Neural cell (in vitro differentiated cells): ENCODE results near the gene SLC9A2. TPM values are rescaled to one million over a fixed set of nuclear protein-coding genes. Genes with fewer than 3 reads are reported as not detected.

Source experiments
- H2AFZ ChIP-seq: fragments of 200-600, 300-800 bp; sonication (generic), shearing (Covaris generic); 2 replicates; pipeline ENCODE4 v1.6.0; 2014; ENCODE audit warnings: low read depth, mild to moderate bottlenecking, antibody characterized with exemption, low read length, moderate library complexity
- H3F3A ChIP-seq: fragments of 200-600 bp; shearing (Covaris generic); 2 replicates; pipeline ENCODE4 v1.6.1; 2016; ENCODE audit warnings: mild to moderate bottlenecking, moderate library complexity, mixed read lengths, antibody characterized with exemption, low read length; ENCODE audit not compliant: insufficient read depth, poor library complexity, severe bottlenecking
- H3K27ac ChIP-seq: fragments of 200-600, 300-800 bp; sonication (generic), shearing (Covaris generic); 2 replicates; pipeline ENCODE4 v1.5.1; 2014; ENCODE audit warnings: mild to moderate bottlenecking, low read length, moderate library complexity
- H3K27me3 ChIP-seq: fragments of 300-800, 200-600 bp; sonication (generic), shearing (Covaris generic); 2 replicates; pipeline ENCODE4 v1.6.0; 2014; ENCODE audit warnings: mild to moderate bottlenecking, low read depth, low read length, moderate library complexity; ENCODE audit not compliant: insufficient read depth
- H3K36me3 ChIP-seq: fragments of 300-800, 200-600 bp; sonication (generic), shearing (Covaris generic); 2 replicates; pipeline ENCODE4 v1.5.1; 2014; ENCODE audit warnings: mild to moderate bottlenecking, antibody characterized with exemption, low read length, moderate library complexity; ENCODE audit not compliant: insufficient read depth
- H3K4me2 ChIP-seq: fragments of 300-800, 200-600 bp; sonication (generic), shearing (Covaris generic); 2 replicates; pipeline ENCODE4 v1.6.0; 2014; ENCODE audit warnings: mild to moderate bottlenecking, low read length
- H3K4me3 ChIP-seq: fragments of 300-800, 200-600 bp; sonication (generic), shearing (Covaris generic); 2 replicates; pipeline ENCODE4 v1.5.1; 2014; ENCODE audit warnings: mild to moderate bottlenecking, low read length, moderate library complexity
- H3K79me2 ChIP-seq: fragments of 200-600 bp; shearing (Covaris generic); replicated peaks from 2 replicates; pipeline ENCODE4 v1.6.0; 2014; ENCODE audit warnings: mild to moderate bottlenecking, low read length, moderate library complexity; ENCODE audit not compliant: insufficient read depth
- H3K9ac ChIP-seq: fragments of 300-800, 200-600 bp; sonication (generic), shearing (Covaris generic); 2 replicates; pipeline ENCODE4 v1.6.1; 2016; ENCODE audit warnings: mild to moderate bottlenecking, low read length, mixed read lengths
- H3K9me2 ChIP-seq: fragments of 200-600 bp; shearing (Covaris generic); 2 replicates; pipeline ENCODE4 v1.6.1; 2016; ENCODE audit warnings: mild to moderate bottlenecking, low read length, mixed read lengths; ENCODE audit not compliant: insufficient read depth
- H3K9me3 ChIP-seq: fragments of 200-600, 300-800 bp; sonication (generic), shearing (Covaris generic); 2 replicates; pipeline ENCODE4 v1.6.1; 2016; ENCODE audit warnings: mild to moderate bottlenecking, mixed run types, low read length, moderate library complexity, mixed read lengths
- H4K20me1 ChIP-seq: fragments of 200-600 bp; shearing (Covaris generic); 2 replicates; pipeline ENCODE4 v1.6.1; 2016; ENCODE audit warnings: mild to moderate bottlenecking, mixed run types; ENCODE audit not compliant: insufficient read depth
- EP300 ChIP-seq: fragments of 450-650 bp; conservative IDR thresholded peaks from 2 replicates; pipeline ENCODE4 v1.6.1; 2014; ENCODE audit warnings: antibody characterized with exemption, mild to moderate bottlenecking, moderate library complexity; ENCODE audit not compliant: poor library complexity, severe bottlenecking
- EZH2 ChIP-seq: fragments of 200-600, 300-800 bp; shearing (Covaris generic), sonication (generic); IDR thresholded peaks from 2 replicates; pipeline ENCODE4 v1.6.1; 2014; ENCODE audit warnings: antibody characterized with exemption, low read length, borderline replicate concordance, mild to moderate bottlenecking; ENCODE audit not compliant: insufficient read depth, poor library complexity, severe bottlenecking
- MXI1 ChIP-seq: fragments of 450-650 bp; conservative IDR thresholded peaks from 2 replicates; pipeline ENCODE4 v1.6.1; 2014; ENCODE audit warnings: antibody characterized with exemption, mild to moderate bottlenecking; ENCODE audit not compliant: poor library complexity, severe bottlenecking
- POLR2AphosphoS5 ChIP-seq: IDR thresholded peaks from 2 replicates; pipeline ENCODE4 v1.6.1; 2012
- RAD21 ChIP-seq: fragments of 450-650 bp; conservative IDR thresholded peaks from 2 replicates; pipeline ENCODE4 v1.6.1; 2014; ENCODE audit warnings: antibody characterized with exemption, mild to moderate bottlenecking, moderate library complexity
- SMC3 ChIP-seq: fragments of 450-650 bp; conservative IDR thresholded peaks from 2 replicates; pipeline ENCODE4 v1.6.1; 2014; ENCODE audit warnings: antibody characterized with exemption, mild to moderate bottlenecking, moderate library complexity; ENCODE audit not compliant: poor library complexity
- TAF1 ChIP-seq: IDR thresholded peaks from 2 replicates; pipeline ENCODE4 v1.6.1; 2012; ENCODE audit warnings: low read depth
- polyA plus RNA-seq: library from polyadenylated mRNA; depleted of rRNA; stranded (reverse); fragments of >200 nt; gene quantifications from 2 replicates; pipeline ENCODE4 v1.2.3, GENCODE V29; 2014
- TF ChIP-seq, protein P1 (sequence below): IDR thresholded peaks from 2 replicates; pipeline ENCODE4 v1.6.1; 2012; ENCODE audit warnings: borderline replicate concordance
- TF ChIP-seq, protein P2 (sequence below): fragments of 450-650 bp; IDR thresholded peaks from 2 replicates; pipeline ENCODE4 v1.5.1; 2014; ENCODE audit warnings: antibody characterized with exemption, mild to moderate bottlenecking, moderate library complexity; ENCODE audit not compliant: poor library complexity, severe bottlenecking

Gene SLC9A2
- polyA plus RNA-seq, 1 donor from 2014 or later: 0.09 TPM

DNA sequence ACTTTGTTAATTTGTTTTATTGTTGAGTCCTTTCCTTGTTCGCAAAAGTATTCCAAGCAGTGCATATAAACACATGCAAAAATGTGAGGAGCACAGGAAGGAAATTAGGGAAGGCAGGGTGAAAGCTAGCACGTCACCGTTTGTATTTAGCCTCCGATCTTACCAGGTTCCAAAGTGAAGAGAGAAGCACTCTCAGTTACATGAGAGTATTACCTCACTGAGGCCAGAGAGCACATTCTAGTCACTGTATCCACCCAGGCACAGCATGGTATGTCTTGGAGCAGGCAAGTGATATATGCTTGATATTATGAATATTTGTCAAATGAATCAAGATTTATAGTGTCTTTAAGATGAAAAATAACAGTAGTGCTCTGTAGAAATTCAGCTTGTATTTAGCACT lies 135.9 kb downstream of the SLC9A2 start:
- Histone ChIP-seq H3K4me3 (no peak overlapping the region), H3K79me2 (no peaks in the 10 kb centered on the region), H3K27me3 (no peaks in the 10 kb centered on the region), H3K9ac (no peak overlapping the region), H3K27ac (no peak overlapping the region), H3K9me3 (no peaks in the 10 kb centered on the region), H2AFZ (no peak overlapping the region), H3F3A (no peaks in the 10 kb centered on the region), H3K4me2 (no peak overlapping the region), H4K20me1 (no peaks in the 10 kb centered on the region), H3K36me3 (no peaks in the 10 kb centered on the region), H3K9me2 (no peaks in the 10 kb centered on the region)
- TF ChIP-seq RAD21 (no peak), EP300 (no peak), SMC3 (no peak), MXI1 (no peak), TAF1 (no peak)

DNA sequence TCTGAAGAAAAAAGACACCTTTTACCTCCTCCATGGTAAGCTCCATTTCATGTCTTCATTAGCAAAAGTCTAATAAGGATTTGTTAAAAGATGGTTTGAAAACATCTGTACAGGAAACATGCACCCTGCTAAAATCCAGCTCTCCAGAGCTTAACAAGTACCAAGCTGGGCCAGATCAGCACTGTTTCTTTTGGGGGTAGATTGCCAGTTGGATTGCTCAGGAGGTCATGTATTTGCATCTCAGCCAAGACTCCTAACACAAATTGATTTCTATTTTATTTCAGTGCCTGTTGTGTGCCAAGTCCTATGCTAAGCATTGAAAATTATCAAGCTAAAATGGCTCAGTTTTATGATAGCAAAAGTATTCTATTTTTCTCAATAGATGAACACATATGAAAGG lies 139.1 kb downstream of the SLC9A2 start:
- H3K9ac ChIP-seq: no peak overlapping the region
- no peak overlapping the region for H3K27ac ChIP-seq
- H3K36me3 ChIP-seq: no peaks in the 10 kb centered on the region
- H3K9me2 ChIP-seq: no peaks in the 10 kb centered on the region
- TF ChIP-seq, protein P1, sequence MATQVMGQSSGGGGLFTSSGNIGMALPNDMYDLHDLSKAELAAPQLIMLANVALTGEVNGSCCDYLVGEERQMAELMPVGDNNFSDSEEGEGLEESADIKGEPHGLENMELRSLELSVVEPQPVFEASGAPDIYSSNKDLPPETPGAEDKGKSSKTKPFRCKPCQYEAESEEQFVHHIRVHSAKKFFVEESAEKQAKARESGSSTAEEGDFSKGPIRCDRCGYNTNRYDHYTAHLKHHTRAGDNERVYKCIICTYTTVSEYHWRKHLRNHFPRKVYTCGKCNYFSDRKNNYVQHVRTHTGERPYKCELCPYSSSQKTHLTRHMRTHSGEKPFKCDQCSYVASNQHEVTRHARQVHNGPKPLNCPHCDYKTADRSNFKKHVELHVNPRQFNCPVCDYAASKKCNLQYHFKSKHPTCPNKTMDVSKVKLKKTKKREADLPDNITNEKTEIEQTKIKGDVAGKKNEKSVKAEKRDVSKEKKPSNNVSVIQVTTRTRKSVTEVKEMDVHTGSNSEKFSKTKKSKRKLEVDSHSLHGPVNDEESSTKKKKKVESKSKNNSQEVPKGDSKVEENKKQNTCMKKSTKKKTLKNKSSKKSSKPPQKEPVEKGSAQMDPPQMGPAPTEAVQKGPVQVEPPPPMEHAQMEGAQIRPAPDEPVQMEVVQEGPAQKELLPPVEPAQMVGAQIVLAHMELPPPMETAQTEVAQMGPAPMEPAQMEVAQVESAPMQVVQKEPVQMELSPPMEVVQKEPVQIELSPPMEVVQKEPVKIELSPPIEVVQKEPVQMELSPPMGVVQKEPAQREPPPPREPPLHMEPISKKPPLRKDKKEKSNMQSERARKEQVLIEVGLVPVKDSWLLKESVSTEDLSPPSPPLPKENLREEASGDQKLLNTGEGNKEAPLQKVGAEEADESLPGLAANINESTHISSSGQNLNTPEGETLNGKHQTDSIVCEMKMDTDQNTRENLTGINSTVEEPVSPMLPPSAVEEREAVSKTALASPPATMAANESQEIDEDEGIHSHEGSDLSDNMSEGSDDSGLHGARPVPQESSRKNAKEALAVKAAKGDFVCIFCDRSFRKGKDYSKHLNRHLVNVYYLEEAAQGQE: no peak
- TF ChIP-seq RAD21 (no peak), TAF1 (no peak), POLR2AphosphoS5 (no peak), SMC3 (no peak), EP300 (no peak), EZH2 (no peak)
- TF ChIP-seq, protein P2, sequence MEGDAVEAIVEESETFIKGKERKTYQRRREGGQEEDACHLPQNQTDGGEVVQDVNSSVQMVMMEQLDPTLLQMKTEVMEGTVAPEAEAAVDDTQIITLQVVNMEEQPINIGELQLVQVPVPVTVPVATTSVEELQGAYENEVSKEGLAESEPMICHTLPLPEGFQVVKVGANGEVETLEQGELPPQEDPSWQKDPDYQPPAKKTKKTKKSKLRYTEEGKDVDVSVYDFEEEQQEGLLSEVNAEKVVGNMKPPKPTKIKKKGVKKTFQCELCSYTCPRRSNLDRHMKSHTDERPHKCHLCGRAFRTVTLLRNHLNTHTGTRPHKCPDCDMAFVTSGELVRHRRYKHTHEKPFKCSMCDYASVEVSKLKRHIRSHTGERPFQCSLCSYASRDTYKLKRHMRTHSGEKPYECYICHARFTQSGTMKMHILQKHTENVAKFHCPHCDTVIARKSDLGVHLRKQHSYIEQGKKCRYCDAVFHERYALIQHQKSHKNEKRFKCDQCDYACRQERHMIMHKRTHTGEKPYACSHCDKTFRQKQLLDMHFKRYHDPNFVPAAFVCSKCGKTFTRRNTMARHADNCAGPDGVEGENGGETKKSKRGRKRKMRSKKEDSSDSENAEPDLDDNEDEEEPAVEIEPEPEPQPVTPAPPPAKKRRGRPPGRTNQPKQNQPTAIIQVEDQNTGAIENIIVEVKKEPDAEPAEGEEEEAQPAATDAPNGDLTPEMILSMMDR: no peak
- no peak overlapping the region for H2AFZ ChIP-seq
- H4K20me1 ChIP-seq: no peaks in the 10 kb centered on the region
- H3K27me3 ChIP-seq: no peaks in the 10 kb centered on the region
- no peaks in the 10 kb centered on the region for H3F3A ChIP-seq
- H3K79me2 ChIP-seq: no peaks in the 10 kb centered on the region
- no peak overlapping the region for H3K4me3 ChIP-seq
- no peaks in the 10 kb centered on the region for H3K9me3 ChIP-seq
- H3K4me2 ChIP-seq: no peak overlapping the region

Other genes starting within 250 kb of the SLC9A2 start
- not detected in 2 replicates for gene IL18RAP, start 196.4 kb upstream of the SLC9A2 start, polyA plus RNA-seq
- gene SLC9A4, start 146.3 kb upstream of the SLC9A2 start, polyA plus RNA-seq: 0.06 and 0.15 TPM in 2 replicates
- 3.8 and 4.0 TPM in 2 replicates for gene TMEM182, start 142.5 kb downstream of the SLC9A2 start, polyA plus RNA-seq